Left renal pelvis (tissue), 4 donors: Measurements from ENCODE around the gene RTN4RL1. TPM values are rescaled to one million over a fixed set of nuclear protein-coding genes. Genes with fewer than 3 reads are reported as not detected.
"Not testable (repeated sequence)": the region's sequence is repeated elsewhere in the genome, so short reads cannot be mapped to it uniquely, and the experiment has no call there.

Source experiments
- DNase-seq, 4 donors: peaks; one replicate each; pipeline ENCODE4 v3.0.0-alpha.2; 2013; ENCODE audit warnings: low read depth in 4 of 4, low spot score in 3 of 4
- polyA plus RNA-seq, 4 donors: library from polyadenylated mRNA; unstranded; fragments of 120-200 nt; gene quantifications; one replicate each; pipeline ENCODE4 v1.2.1, GENCODE V29; 2013; ENCODE audit not compliant: insufficient read length in 4 of 4

The RTN4RL1 gene
- polyA plus RNA-seq, 4 donors, result 1.4 to 2.5 (median 1.7) TPM

GRCh38 chr17:2028737-2029136, 3.6 kb upstream of the RTN4RL1 start:
- DNase-seq, result no peak

DNA sequence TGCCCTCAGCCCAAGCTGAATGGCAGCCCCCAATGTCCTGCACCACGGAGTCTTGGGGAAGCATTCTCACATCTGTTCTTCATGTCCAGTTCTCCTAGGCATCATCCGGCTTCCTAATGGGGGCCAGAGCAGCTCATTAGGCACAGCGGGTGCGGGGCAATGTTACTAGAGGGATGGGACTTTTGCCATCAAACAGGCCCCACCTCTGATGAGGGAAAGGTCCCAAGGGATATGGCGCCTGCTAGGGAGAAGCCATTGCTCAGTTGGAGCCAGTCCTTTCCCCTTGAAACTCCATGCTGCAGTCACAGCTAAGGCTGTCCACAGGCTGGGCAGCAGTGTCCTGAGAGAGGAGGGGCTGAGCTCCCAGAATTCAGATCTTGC, 3.1 kb upstream of the RTN4RL1 start:
- DNase-seq, result no peak

DNA sequence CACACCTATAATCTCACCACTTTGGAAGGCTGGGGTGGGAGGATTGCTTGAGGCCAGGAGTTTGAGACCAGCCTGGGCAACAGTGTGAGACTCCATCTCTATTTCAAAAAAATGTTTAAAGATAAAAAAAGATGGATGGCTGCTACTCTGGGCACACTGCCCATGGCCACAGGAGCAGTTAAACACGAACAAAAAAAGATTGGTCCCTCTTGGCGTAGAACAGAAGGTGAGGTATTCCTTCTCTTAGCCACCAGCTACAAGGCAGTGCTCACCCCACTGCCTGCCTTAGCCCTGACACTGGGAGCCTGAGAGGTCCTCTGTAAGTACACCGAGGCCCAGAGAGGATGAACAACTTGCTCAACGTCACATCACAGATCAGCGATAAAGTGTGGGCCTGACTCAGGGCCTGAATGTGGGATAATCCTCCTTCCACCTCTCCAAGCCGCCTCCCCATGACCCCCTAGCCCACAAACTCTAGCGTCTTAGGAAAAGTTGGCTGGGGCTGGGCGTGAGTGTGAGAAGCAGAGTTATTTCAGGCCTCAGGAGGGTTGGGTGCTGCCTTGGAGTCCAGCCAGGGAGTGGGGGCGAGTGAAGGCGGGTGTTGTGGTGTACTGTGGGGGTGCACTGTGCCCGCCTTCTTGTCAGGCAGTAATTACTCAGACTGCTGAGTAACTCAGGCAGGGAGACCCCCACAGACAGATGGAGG, 2.5 kb upstream of the RTN4RL1 start:
- DNase-seq, result no peak

GRCh38 chr17:2025622-2026309, 632 bp upstream of the RTN4RL1 start:
- no peak for DNase-seq

- DNase-seq, result no peak
These were observed 438 bp downstream of the RTN4RL1 start for GRCh38 chr17:2024572-2025219.

DNA sequence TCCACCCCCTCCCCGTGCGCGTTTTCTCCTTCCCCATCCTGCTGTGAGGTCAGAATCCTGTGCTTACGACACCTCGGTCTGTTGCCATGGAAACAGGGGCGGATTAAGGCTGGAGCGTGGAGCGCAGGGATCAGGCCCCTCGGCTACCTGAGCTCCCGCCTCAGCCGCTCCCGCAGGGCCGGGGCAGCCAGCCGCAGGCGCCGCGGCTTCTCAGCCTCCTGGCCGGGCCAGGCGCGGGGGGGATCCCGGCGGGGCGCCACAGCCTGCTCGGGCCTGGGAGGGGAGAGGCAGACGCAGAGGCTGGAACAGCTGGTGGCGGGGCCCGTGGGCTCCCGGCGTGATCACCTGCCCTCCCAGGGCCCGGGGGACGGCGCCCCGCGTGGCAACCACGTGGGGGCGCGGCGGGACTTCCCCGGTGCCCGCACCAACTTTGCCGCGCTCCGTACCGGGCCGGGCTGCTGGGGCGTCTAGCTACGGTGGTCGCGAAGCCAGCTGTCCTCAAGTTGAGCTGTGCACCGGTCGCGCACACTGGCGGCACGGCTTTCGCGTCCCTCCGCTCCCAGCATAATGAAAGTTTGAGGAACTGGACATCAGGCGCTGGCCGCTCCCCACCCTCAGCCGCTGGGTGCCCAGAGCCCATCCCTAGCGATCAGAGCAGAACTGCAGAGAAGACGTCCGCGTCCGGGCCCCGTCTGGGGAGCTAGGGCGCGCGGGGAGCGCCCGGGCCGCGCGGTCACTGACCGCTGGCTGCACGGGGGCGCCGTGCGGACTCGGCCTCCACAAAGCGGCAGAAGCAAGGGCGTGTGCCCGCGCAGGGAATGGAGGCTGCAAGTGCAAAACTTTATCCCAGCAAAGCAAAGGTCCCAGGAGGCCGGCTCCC, 1.2 kb downstream of the RTN4RL1 start:
- DNase-seq, result no peak

DNA sequence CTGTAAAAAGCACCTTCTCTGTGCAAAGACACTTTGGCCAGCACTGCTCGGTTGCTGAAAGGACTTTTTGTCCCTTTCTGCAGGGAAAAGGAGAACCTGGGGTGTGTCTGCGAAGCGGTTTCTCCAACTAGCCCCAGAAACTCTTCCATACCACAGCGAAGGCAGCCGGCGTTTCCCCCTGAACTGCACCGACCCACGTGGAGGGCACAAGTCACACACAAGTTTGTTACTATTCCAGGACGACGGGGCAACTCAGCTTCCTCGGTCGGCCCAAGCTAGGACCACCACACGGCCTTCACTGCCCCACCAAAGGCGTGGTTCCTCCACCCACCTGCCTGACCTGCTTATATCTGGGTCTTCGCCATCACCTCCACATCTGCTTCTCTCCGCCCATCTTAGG, 1.9 kb downstream of the RTN4RL1 start:
- no peak for DNase-seq

- DNase-seq, result no peak
These were observed 2.4 kb downstream of the RTN4RL1 start for GRCh38 chr17:2022647-2023240.

GRCh38 chr17:2020721-2021120, 4.4 kb downstream of the RTN4RL1 start:
- no peak for DNase-seq

GRCh38 chr17:2019723-2020122, 5.4 kb downstream of the RTN4RL1 start:
- no peak for DNase-seq

GRCh38 chr17:2018716-2019510, 6.2 kb downstream of the RTN4RL1 start:
- DNase-seq, result no peak

GRCh38 chr17:2017274-2017941, 7.7 kb downstream of the RTN4RL1 start:
- no peak for DNase-seq

DNA sequence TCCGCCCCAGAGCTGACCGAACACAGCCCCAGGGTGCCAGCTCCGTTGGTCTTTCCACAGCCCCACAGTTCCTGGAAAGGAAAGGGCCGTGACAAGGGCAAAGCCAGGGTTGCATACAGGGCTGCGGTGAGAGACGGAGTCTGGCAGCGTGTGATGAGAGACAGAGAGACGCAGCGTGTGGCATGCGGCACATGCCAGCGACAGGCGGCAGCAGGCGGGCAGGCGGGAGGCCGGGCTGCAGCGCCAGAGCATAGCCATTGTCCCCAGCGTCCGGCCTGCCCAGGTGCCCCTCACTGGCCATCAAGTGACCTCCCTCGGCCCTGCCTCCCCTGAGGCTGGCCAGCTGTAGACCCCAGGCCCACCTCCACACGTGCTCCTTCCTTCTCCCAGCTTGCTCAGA, 8.6 kb downstream of the RTN4RL1 start:
- DNase-seq, result no peak

GRCh38 chr17:2015314-2015713, 9.8 kb downstream of the RTN4RL1 start:
- no peak for DNase-seq

DNA sequence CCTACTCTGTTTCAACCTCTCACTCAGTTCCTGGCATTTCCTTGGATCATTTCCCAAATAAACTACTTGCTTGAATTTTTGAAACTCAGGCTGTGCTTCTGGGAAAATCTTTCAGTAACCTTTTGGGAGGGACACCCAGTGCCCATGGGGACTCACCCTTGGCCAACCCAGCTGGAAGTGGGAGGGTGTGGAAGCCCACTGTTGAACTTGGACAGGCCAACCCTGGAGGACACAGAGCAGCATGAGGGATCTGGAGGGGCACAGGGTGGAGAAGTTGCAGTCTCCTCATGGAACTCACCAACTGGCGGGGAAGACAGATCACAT, 11.2 kb downstream of the RTN4RL1 start:
- DNase-seq, result no peak

DNA sequence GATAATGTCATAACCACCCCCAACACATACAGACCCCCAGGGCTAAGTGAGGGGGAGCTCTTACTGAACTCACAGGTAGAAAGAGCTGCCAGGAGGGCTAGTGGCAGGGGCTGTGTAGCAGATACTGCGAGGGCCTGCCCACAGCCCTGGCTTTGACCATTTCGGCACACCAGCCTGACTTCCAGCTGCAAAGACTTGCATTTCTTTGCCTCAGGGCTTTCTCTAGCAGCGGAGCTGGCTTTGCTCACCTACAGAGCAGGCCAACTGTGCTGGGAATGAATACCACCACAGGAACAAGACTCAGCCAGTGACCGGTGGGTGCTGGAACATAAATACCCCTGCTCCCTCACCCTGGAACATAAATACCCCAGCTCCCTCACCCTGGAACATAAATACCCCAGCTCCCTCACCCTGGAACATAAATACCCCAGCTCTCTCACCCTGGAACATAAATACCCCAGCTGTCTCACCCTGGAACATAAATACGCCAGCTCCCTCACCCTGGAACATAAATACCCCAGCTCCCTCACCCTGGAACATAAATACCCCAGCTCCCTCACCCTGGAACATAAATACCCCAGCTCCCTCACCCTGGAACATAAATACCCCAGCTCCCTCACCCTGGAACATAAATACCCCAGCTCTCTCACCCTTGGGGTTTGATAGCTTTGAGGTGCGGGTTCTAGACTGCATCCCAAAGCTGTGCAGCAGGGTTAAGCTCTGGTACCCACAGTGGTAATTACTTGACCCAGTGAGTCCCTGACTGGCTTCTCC, 11.7 kb downstream of the RTN4RL1 start:
- not testable (repeated sequence) for DNase-seq

- no peak for DNase-seq
These were observed 12.6 kb downstream of the RTN4RL1 start for GRCh38 chr17:2012499-2012898.
